Fibroblast of lung (primary cell): ENCODE data around the gene DLGAP1. TPM values are rescaled to one million over a fixed set of nuclear protein-coding genes. Genes with fewer than 3 reads are reported as not detected.

Source experiments
- DNase-seq, 2 donors: peaks; one replicate each; pipeline versions ENCODE4 v3.0.0 to v3.0.0-alpha.2; 2010; ENCODE audit warnings: low read depth in 2 of 2
- H2AFZ ChIP-seq: 2 replicates; pipeline ENCODE4 v1.5.1; 2012; ENCODE audit warnings: low read length, control low read depth, inconsistent platforms
- H3K27ac ChIP-seq: 2 replicates; pipeline ENCODE4 v1.5.1; 2011; ENCODE audit warnings: low read length, control low read depth; ENCODE audit not compliant: insufficient read depth
- H3K27me3 ChIP-seq: 2 replicates; pipeline ENCODE4 v1.5.1; 2011; ENCODE audit warnings: mild to moderate bottlenecking, low read length; ENCODE audit not compliant: control insufficient read depth, insufficient read depth
- H3K36me3 ChIP-seq: 2 replicates; pipeline ENCODE4 v1.5.1; 2011; ENCODE audit warnings: low read length; ENCODE audit not compliant: control insufficient read depth, insufficient read depth
- H3K4me1 ChIP-seq: 2 replicates; pipeline ENCODE4 v1.5.1; 2011; ENCODE audit warnings: low read length; ENCODE audit not compliant: control insufficient read depth, insufficient read depth; ENCODE audit errors: extremely low read depth
- H3K4me2 ChIP-seq: 2 replicates; pipeline ENCODE4 v1.5.1; 2011; ENCODE audit warnings: low read length, control low read depth; ENCODE audit not compliant: insufficient read depth; ENCODE audit errors: extremely low read depth
- H3K4me3 ChIP-seq, 4 experiments: fragments of 200-600 bp in 1 of 4; sonication (generic) in 1 of 4; replicated peaks in 1 of 4; 2 replicates each; pipeline ENCODE4 v1.5.1; 2011 to 2016; ENCODE audit warnings: low read length in 4 of 4, low read depth in 3 of 4, mild to moderate bottlenecking in 3 of 4, control low read depth in 2 of 4, inconsistent platforms in 1 of 4, mixed read lengths in 1 of 4; ENCODE audit not compliant: insufficient read depth in 1 of 4; ENCODE audit errors: control extremely low read depth in 1 of 4
- H3K79me2 ChIP-seq: 2 replicates; pipeline ENCODE4 v1.5.1; 2012; ENCODE audit warnings: mild to moderate bottlenecking, low read length, inconsistent platforms; ENCODE audit not compliant: control insufficient read depth, insufficient read depth
- H3K9ac ChIP-seq: 2 replicates; pipeline ENCODE4 v1.5.1; 2011; ENCODE audit warnings: mild to moderate bottlenecking, low read length, control low read depth; ENCODE audit not compliant: insufficient read depth
- H3K9me3 ChIP-seq: 2 replicates; pipeline ENCODE4 v1.5.1; 2012; ENCODE audit warnings: low read depth, low read length; ENCODE audit not compliant: control insufficient read depth, insufficient read depth
- H4K20me1 ChIP-seq: 2 replicates; pipeline ENCODE4 v1.5.1; 2011; ENCODE audit warnings: low read length; ENCODE audit not compliant: control insufficient read depth, insufficient read depth; ENCODE audit errors: extremely low read depth
- CTCF ChIP-seq, 2 donors: IDR thresholded peaks in 1 of 2; conservative IDR thresholded peaks in 1 of 2; 1 replicate in 1 of 2; 2 replicates in 1 of 2; pipeline ENCODE4 v1.5.1; 2011 to 2012; ENCODE audit warnings: low read length in 2 of 2, control low read depth in 1 of 2, inconsistent platforms in 1 of 2, low read depth in 1 of 2, mild to moderate bottlenecking in 1 of 2
- EZH2 ChIP-seq: IDR thresholded peaks from 2 replicates; pipeline ENCODE4 v1.5.1; 2012; ENCODE audit warnings: low read length, control low read depth, mild to moderate bottlenecking; ENCODE audit errors: missing control alignments
- polyA plus RNA-seq, 2 donors: library from polyadenylated mRNA; depleted of rRNA in 1 of 2; stranded (reverse) in 1 of 2; unstranded in 1 of 2; fragments of >200 nt; gene quantifications; 2 replicates each; pipeline ENCODE4 v1.2.1, GENCODE V29; 2011 to 2012; ENCODE audit warnings: missing spikeins in 1 of 2
- total RNA-seq: library from RNA; depleted of rRNA; stranded (reverse); fragments of >200 nt; gene quantifications from 2 replicates; pipeline ENCODE4 v1.2.1, GENCODE V29; 2014

DLGAP1 gene
- total and polyA plus RNA-seq, 2 donors (not counting 1 experiment from before 2014, with no cell fraction given) = 0.16 to 0.17 TPM

GRCh38 chr18:3872641-3873040 lies 582.5 kb downstream of the DLGAP1 start:
- H3K9me3 ChIP-seq = no peaks in the 10 kb centered on the region
- H3K27ac ChIP-seq = no peak overlapping the region
- no peaks in the 10 kb centered on the region for H3K4me1 ChIP-seq
- no peak overlapping the region for H2AFZ ChIP-seq
- no peaks in the 10 kb centered on the region for H4K20me1 ChIP-seq
- no peaks in the 10 kb centered on the region for H3K27me3 ChIP-seq
- H3K9ac ChIP-seq = no peak overlapping the region
- H3K4me2 ChIP-seq = no peak overlapping the region
- H3K4me3 ChIP-seq = no peak overlapping the region
- DNase-seq = no peak
- H3K79me2 ChIP-seq = no peaks in the 10 kb centered on the region
- no peaks in the 10 kb centered on the region for H3K36me3 ChIP-seq
- no peak for TF ChIP-seq CTCF (conservative IDR thresholded peaks at IDR 0.05 in 1 of 2, IDR thresholded peaks at IDR 0.05 in 1 of 2; ENCODE audit: low read depth in 1 of 2, low read length in 2 of 2)
- no peak for TF ChIP-seq EZH2

- H3K4me3 ChIP-seq = no peak overlapping the region
- no peaks in the 10 kb centered on the region for H4K20me1 ChIP-seq
- no peaks in the 10 kb centered on the region for H3K4me1 ChIP-seq
- no peaks in the 10 kb centered on the region for H3K9me3 ChIP-seq
- H2AFZ ChIP-seq = no peak overlapping the region
- H3K27me3 ChIP-seq = no peaks in the 10 kb centered on the region
- no peak overlapping the region for H3K4me2 ChIP-seq
- TF ChIP-seq CTCF (conservative IDR thresholded peaks at IDR 0.05 in 1 of 2, IDR thresholded peaks at IDR 0.05 in 1 of 2; ENCODE audit: low read depth in 1 of 2, low read length in 2 of 2) = no peak
- TF ChIP-seq EZH2 = no peak
- H3K27ac ChIP-seq = no peak overlapping the region
- DNase-seq = no peak
- no peak overlapping the region for H3K9ac ChIP-seq
- H3K36me3 ChIP-seq = no peaks in the 10 kb centered on the region
- no peaks in the 10 kb centered on the region for H3K79me2 ChIP-seq
Measured at GRCh38 chr18:3871687-3872086, 583.4 kb downstream of the DLGAP1 start.

- Histone ChIP-seq H3K79me2 (no peaks in the 10 kb centered on the region), H2AFZ (no peak overlapping the region), H4K20me1 (no peaks in the 10 kb centered on the region), H3K4me3 (no peak overlapping the region), H3K27me3 (no peaks in the 10 kb centered on the region), H3K9me3 (no peaks in the 10 kb centered on the region), H3K27ac (no peak overlapping the region), H3K4me2 (no peak overlapping the region), H3K4me1 (no peaks in the 10 kb centered on the region), H3K9ac (no peak overlapping the region), H3K36me3 (no peaks in the 10 kb centered on the region)
- no peak for DNase-seq
- TF ChIP-seq CTCF (conservative IDR thresholded peaks at IDR 0.05 in 1 of 2, IDR thresholded peaks at IDR 0.05 in 1 of 2; ENCODE audit: low read depth in 1 of 2, low read length in 2 of 2) = no peak
- TF ChIP-seq EZH2 = no peak
Measured at GRCh38 chr18:3870914-3871313, 584.2 kb downstream of the DLGAP1 start.
